ENCODE results near the gene ABCB9. TPM values are rescaled to one million over a fixed set of nuclear protein-coding genes. Genes with fewer than 3 reads are reported as not detected.

Gene ABCB9
- total RNA-seq, 1 donor from 2014 or later: 4.2 TPM

- intact Hi-C loops (cut with DNase I): no loop called here
- Histone ChIP-seq H3K9me3 (no peaks in the 10 kb centered on the region), H3K4me3 (no peak overlapping the region), H3K4me1 (peaks cover 9% of the 10 kb centered on the region), H3K27ac (no peak overlapping the region), H3K27me3 (no peaks in the 10 kb centered on the region), H3K36me3 (peaks cover 0 to 20% of the 10 kb centered on the region in 2 donors)
- no peak for DNase-seq (ENCODE audit: extremely low spot score in 2 of 2)
- no peak for TF ChIP-seq POLR2A (IDR thresholded peaks at IDR 0.05)
- TF ChIP-seq POLR2AphosphoS5 (IDR thresholded peaks at IDR 0.05; ENCODE audit: insufficient read depth in 1 of 2, low read depth in 1 of 2): no peak
- TF ChIP-seq CTCF (IDR thresholded peaks at IDR 0.05): no peak
These were observed 24.8 kb upstream of the ABCB9 start for GRCh38 chr12:122990961-122991622.

- intact Hi-C loops (cut with DNase I): no loop called here
- DNase-seq (ENCODE audit: extremely low spot score in 2 of 2): no peak
- H3K4me3 ChIP-seq: no peak overlapping the region
- peaks cover 3% of the 10 kb centered on the region for H3K4me1 ChIP-seq
- no peaks in the 10 kb centered on the region for H3K9me3 ChIP-seq
- H3K27me3 ChIP-seq: no peaks in the 10 kb centered on the region
- peaks cover 0 to 25% of the 10 kb centered on the region in 2 donors for H3K36me3 ChIP-seq
- no peak for TF ChIP-seq CTCF (IDR thresholded peaks at IDR 0.05)
- no peak for TF ChIP-seq POLR2A (IDR thresholded peaks at IDR 0.05)
- TF ChIP-seq POLR2AphosphoS5 (IDR thresholded peaks at IDR 0.05; ENCODE audit: insufficient read depth in 1 of 2, low read depth in 1 of 2): no peak
- no peak overlapping the region for H3K27ac ChIP-seq
These were observed 24.3 kb upstream of the ABCB9 start for GRCh38 chr12:122990561-122990960.

DNA sequence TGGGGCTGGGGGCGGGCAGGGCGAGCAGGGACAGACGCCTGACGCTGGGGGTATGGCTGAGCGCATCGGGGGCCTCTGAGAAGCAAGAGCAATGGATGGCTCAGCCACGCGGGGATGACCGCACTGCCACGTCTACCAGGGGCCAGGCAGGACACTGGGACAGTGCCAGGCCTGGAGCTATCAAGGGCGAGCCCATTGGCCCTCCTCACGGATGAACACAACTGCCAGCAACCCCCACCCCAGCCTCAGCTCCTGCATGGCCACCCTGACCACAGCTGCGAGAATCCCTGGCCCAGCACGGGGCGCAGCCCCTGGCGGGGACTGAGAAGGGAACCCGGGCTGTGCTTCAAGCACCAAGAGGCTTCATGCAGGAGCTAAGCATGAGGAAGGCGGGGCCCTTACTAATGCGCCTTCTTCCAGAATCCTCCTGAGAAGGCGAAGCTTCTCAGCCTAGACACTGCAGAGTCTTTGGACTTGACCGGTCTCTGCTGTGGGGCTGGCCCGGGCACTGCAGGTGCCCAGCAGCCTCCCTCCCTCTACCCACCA is 23.7 kb upstream of the ABCB9 start:
- H3K4me3 ChIP-seq: no peak overlapping the region
- H3K27me3 ChIP-seq: no peaks in the 10 kb centered on the region
- TF ChIP-seq POLR2A (IDR thresholded peaks at IDR 0.05): no peak
- TF ChIP-seq CTCF (IDR thresholded peaks at IDR 0.05): no peak
- TF ChIP-seq POLR2AphosphoS5 (IDR thresholded peaks at IDR 0.05; ENCODE audit: insufficient read depth in 1 of 2, low read depth in 1 of 2): no peak
- H3K36me3 ChIP-seq: peaks cover 0 to 26% of the 10 kb centered on the region in 2 donors
- peaks cover 6% of the 10 kb centered on the region for H3K4me1 ChIP-seq
- H3K27ac ChIP-seq: no peak overlapping the region
- no peak for DNase-seq (ENCODE audit: extremely low spot score in 2 of 2)
- intact Hi-C loops (cut with DNase I): loop anchor here (5.0 kb wide), 1 partner anchor 172 kb away; no protein-coding TSS in a partner anchor
- no peaks in the 10 kb centered on the region for H3K9me3 ChIP-seq

DNA sequence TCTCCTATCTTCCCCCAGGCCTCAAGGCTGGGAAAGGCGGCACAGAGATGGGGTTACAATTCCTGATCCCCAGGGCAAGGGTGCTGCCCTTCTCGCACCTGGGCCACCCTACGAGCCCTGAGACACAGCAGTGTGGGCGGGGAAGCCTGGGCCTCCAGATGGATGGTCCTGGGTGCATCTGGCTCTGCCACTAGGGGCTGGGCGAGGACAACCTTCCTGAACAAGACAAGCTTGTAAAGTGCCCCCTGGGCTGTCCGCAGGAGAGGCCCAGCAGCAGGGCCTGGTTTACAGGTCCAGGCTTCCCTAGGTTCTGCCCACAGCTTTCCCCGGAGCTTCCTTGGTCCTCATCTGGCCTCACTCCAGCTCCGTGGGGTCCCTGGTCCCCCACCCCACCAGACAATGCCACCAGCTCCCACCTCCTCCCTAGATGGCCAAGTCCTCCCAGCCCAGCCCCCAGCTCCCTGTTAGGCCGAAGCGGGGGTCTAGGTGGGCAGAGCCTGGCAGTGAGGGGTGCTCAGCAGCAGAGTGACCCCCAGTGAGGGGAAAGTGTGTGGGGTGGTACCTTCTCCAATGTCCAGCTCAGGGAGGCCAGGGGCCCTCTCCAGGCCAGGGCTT is 23.1 kb upstream of the ABCB9 start:
- Histone ChIP-seq H3K4me3 (no peak overlapping the region), H3K4me1 (peaks cover 12% of the 10 kb centered on the region), H3K36me3 (peaks cover 0 to 26% of the 10 kb centered on the region in 2 donors), H3K27ac (no peak overlapping the region), H3K27me3 (no peaks in the 10 kb centered on the region), H3K9me3 (no peaks in the 10 kb centered on the region)
- TF ChIP-seq POLR2AphosphoS5 (IDR thresholded peaks at IDR 0.05; ENCODE audit: insufficient read depth in 1 of 2, low read depth in 1 of 2) (no peak), CTCF (IDR thresholded peaks at IDR 0.05) (no peak), POLR2A (IDR thresholded peaks at IDR 0.05) (no peak)
- intact Hi-C loops (cut with DNase I): loop anchor here (5.0 kb wide), 1 partner anchor 173 kb away; no protein-coding TSS in a partner anchor
- DNase-seq (ENCODE audit: extremely low spot score in 2 of 2): no peak
